Smooth muscle cell (in vitro differentiated cells): ENCODE data around the gene JADE2. TPM values are rescaled to one million over a fixed set of nuclear protein-coding genes. Genes with fewer than 3 reads are reported as not detected.

ENCODE experiments used
- DNase-seq: peaks from one replicate; lab custom pipeline; 2025; ENCODE audit not compliant: unreplicated experiment; lab: John Stamatoyannopoulos, UW
- H2AFZ ChIP-seq: fragments of 200-600 bp; sonication (generic); 2 replicates; pipeline ENCODE4 v1.6.0; 2016; ENCODE audit warnings: antibody characterized with exemption, low read depth, mild to moderate bottlenecking
- H3F3A ChIP-seq: fragments of 200-600 bp; sonication (generic); 2 replicates; pipeline ENCODE4 v1.6.0; 2017; ENCODE audit warnings: antibody characterized with exemption, low read depth
- H3K27ac ChIP-seq: fragments of 200-600 bp; sonication (generic); 2 replicates; pipeline ENCODE4 v1.5.1; 2016; ENCODE audit warnings: low read depth, mild to moderate bottlenecking
- H3K27me3 ChIP-seq: fragments of 200-600 bp; sonication (generic); 2 replicates; pipeline ENCODE4 v1.6.1; 2016; ENCODE audit warnings: low read depth, mild to moderate bottlenecking
- H3K36me3 ChIP-seq: fragments of 200-600 bp; sonication (generic); 2 replicates; pipeline ENCODE4 v1.5.1; 2016; ENCODE audit warnings: low read depth
- H3K4me1 ChIP-seq: fragments of 200-600 bp; sonication (generic); 2 replicates; pipeline ENCODE4 v1.5.1; 2016; ENCODE audit warnings: low read depth
- H3K4me2 ChIP-seq: fragments of 200-600 bp; sonication (generic); 2 replicates; pipeline ENCODE4 v1.6.0; 2016; ENCODE audit warnings: mild to moderate bottlenecking
- H3K4me3 ChIP-seq: fragments of 200-600 bp; sonication (generic); 2 replicates; pipeline ENCODE4 v1.5.1; 2016; ENCODE audit warnings: mild to moderate bottlenecking
- H3K79me2 ChIP-seq: fragments of 200-600 bp; sonication (generic); 2 replicates; pipeline ENCODE4 v1.6.0; 2016; ENCODE audit warnings: low read depth, mild to moderate bottlenecking
- H3K9ac ChIP-seq: fragments of 200-600 bp; sonication (generic); 2 replicates; pipeline ENCODE4 v1.6.0; 2016; ENCODE audit warnings: low read depth
- H3K9me3 ChIP-seq: fragments of 200-600 bp; sonication (generic); replicated peaks from 2 replicates; pipeline ENCODE4 v1.5.1; 2016; ENCODE audit warnings: low read depth
- H4K20me1 ChIP-seq: fragments of 200-600 bp; sonication (generic); 2 replicates; pipeline ENCODE4 v1.6.0; 2016; ENCODE audit warnings: low read depth
- WGBS: methylation state at CpG from one replicate; pipeline ENCODE4 v1.1.7; 2016; ENCODE audit warnings: low lambda C conversion rate; 5-methylcytosine and 5-hydroxymethylcytosine counted together
- polyA plus RNA-seq: library from polyadenylated mRNA; unstranded; fragments of >200 nt; fragmentation: Nextera tagmentation; extraction: Ambion mirVana; gene quantifications from 2 replicates; pipeline ENCODE4 v1.2.1, GENCODE V29; 2016
- total RNA-seq: library from RNA; depleted of rRNA; stranded (reverse); fragments of >200 nt; gene quantifications from 2 replicates; pipeline ENCODE4 v1.2.3, GENCODE V29; 2014
- TF ChIP-seq, protein P1 (sequence below): fragments of 200-600 bp; sonication (generic); IDR thresholded peaks from 2 replicates; pipeline ENCODE4 v1.5.1; 2017; ENCODE audit warnings: borderline replicate concordance, mild to moderate bottlenecking, antibody characterized with exemption; ENCODE audit not compliant: insufficient read depth, poor library complexity, severe bottlenecking

The JADE2 gene
- total and polyA plus RNA-seq, 2 experiments from 2014 or later: 4.3 to 18.0 TPM

DNA sequence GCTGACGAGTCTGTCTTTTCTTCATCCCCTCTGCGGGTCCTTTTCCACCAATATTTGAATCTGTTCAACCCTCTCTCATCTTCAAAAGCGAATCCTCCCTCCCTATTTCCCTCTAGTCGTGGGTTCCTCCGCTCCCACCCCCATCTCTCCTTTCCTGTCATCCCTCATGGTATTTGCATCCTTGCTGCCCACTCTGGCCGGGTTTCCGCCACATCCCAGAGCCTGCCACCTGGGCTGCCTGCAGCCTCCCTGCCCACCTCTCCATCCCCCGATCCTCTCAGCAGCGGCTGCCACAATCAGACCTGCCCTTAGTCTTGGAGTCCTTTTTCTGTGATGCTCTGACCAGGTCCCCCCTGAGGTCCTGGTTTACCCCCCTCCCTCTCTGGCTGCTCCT is 44.9 kb downstream of the JADE2 start:
- no peaks in the 10 kb centered on the region for H3K79me2 ChIP-seq
- no peak for DNase-seq
- 95% methylated on average over 9 of the region's 9 CpGs for WGBS
- H3K9me3 ChIP-seq: no peaks in the 10 kb centered on the region
- no peak overlapping the region for H3K4me3 ChIP-seq
- no peaks in the 10 kb centered on the region for H3K36me3 ChIP-seq
- no peak overlapping the region for H2AFZ ChIP-seq
- no peaks in the 10 kb centered on the region for H3F3A ChIP-seq
- no peak overlapping the region for H3K9ac ChIP-seq
- H3K4me1 ChIP-seq: peaks cover 4% of the 10 kb centered on the region
- TF ChIP-seq, protein P1, sequence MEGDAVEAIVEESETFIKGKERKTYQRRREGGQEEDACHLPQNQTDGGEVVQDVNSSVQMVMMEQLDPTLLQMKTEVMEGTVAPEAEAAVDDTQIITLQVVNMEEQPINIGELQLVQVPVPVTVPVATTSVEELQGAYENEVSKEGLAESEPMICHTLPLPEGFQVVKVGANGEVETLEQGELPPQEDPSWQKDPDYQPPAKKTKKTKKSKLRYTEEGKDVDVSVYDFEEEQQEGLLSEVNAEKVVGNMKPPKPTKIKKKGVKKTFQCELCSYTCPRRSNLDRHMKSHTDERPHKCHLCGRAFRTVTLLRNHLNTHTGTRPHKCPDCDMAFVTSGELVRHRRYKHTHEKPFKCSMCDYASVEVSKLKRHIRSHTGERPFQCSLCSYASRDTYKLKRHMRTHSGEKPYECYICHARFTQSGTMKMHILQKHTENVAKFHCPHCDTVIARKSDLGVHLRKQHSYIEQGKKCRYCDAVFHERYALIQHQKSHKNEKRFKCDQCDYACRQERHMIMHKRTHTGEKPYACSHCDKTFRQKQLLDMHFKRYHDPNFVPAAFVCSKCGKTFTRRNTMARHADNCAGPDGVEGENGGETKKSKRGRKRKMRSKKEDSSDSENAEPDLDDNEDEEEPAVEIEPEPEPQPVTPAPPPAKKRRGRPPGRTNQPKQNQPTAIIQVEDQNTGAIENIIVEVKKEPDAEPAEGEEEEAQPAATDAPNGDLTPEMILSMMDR: no peak
- H3K27me3 ChIP-seq: no peaks in the 10 kb centered on the region
- no peak overlapping the region for H3K27ac ChIP-seq
- H3K4me2 ChIP-seq: no peak overlapping the region
- no peaks in the 10 kb centered on the region for H4K20me1 ChIP-seq

DNA sequence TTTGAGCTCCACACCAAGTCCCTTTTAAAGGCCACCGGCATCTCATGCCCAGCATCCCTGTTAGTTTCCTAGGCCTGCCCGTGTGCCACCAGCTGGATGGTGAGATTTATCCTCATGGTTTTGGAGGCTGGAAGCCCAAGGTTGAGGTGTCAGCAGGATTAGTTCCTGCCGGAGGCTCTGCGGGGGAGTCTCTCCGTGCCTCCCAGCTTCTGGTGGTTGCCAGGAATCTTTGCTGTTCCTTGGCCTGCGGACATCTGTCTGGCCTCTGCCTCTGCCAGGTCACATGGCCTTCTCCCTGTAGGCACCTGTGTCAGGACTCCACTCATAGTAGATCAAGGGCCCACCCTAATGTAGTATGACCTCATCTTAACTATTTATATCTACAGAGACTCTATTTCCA is 45.4 kb downstream of the JADE2 start:
- no peak overlapping the region for H3K4me3 ChIP-seq
- peaks cover 4% of the 10 kb centered on the region for H3K4me1 ChIP-seq
- H3K4me2 ChIP-seq: no peak overlapping the region
- TF ChIP-seq, protein P1: no peak
- no peaks in the 10 kb centered on the region for H3K27me3 ChIP-seq
- no peak overlapping the region for H2AFZ ChIP-seq
- no peaks in the 10 kb centered on the region for H3K9me3 ChIP-seq
- H3K9ac ChIP-seq: no peak overlapping the region
- H3K79me2 ChIP-seq: no peaks in the 10 kb centered on the region
- WGBS: 90% methylated on average over 6 of the region's 6 CpGs
- DNase-seq: no peak
- H3K27ac ChIP-seq: no peak overlapping the region
- H3F3A ChIP-seq: no peaks in the 10 kb centered on the region
- no peaks in the 10 kb centered on the region for H4K20me1 ChIP-seq
- no peaks in the 10 kb centered on the region for H3K36me3 ChIP-seq

DNA sequence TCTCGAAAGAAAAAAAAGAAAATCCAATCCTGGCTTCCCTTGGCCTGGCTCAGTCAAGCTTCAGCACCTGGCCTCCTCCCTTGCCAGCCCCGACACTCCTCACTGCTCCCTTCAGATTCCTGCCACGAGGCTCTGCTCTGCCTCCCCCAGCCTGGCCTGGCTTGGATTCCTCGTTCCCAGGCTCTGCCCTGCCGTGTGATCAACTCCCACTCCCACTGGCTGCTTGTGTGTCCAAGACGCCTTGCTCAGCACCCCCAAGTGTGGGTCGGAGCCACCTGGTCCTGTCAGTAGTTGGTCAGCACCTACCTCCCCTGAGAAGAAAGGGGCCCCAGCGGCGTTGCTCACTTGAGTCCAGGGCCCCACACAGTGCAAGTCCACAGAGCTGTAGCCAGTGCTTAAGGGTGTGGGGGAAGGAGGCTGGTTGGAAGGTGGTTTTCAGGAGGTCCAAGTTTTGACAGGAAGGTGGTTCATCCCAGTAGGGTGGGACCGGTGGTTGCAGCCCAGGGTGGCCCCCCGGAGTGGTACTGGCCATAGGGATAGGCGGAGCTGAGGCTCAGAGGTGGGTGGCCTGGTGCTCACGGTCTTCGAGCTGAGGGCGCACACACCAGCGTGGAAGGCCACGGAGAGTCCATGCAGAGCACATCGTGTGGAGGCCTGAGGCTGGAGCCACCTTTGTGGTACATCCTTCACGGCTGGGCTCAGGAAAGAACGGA is 46.4 kb downstream of the JADE2 start:
- no peak for DNase-seq
- 96% methylated on average over 20 of the region's 20 CpGs for WGBS
- Histone ChIP-seq H3K9ac (no peak overlapping the region), H2AFZ (no peak overlapping the region), H3K4me1 (peaks cover 4% of the 10 kb centered on the region), H3K27me3 (no peaks in the 10 kb centered on the region), H3K27ac (no peak overlapping the region), H3K4me2 (no peak overlapping the region), H3K79me2 (no peaks in the 10 kb centered on the region), H3K4me3 (no peak overlapping the region), H3K9me3 (no peaks in the 10 kb centered on the region), H3K36me3 (no peaks in the 10 kb centered on the region), H4K20me1 (no peaks in the 10 kb centered on the region), H3F3A (no peaks in the 10 kb centered on the region)
- TF ChIP-seq, protein P1: no peak

DNA sequence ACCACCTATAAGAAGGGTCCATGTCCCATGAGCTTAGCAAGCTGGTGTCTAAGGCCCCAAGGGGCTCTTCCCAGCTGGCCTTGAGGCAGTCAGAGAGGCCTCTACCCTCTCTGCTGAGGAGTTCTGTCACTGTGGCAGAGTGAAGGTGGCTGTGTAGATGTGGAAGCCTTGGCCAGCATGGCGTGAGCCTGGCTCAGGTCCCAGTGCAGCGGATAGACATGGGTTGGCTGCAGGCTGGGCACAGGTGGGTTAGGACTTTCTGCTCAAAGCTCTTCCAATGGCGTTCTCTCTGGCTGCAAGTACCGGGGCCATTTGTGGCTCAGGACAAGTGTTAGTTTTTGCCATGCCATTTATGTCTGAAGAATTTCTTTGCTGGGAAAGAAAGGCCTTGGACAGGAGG is 47.3 kb downstream of the JADE2 start:
- H3K4me3 ChIP-seq: no peak overlapping the region
- no peak for DNase-seq
- no peak overlapping the region for H3K27ac ChIP-seq
- no peaks in the 10 kb centered on the region for H3F3A ChIP-seq
- H3K79me2 ChIP-seq: no peaks in the 10 kb centered on the region
- no peak overlapping the region for H2AFZ ChIP-seq
- H3K4me1 ChIP-seq: peaks cover 4% of the 10 kb centered on the region
- H3K4me2 ChIP-seq: no peak overlapping the region
- H3K27me3 ChIP-seq: no peaks in the 10 kb centered on the region
- no peaks in the 10 kb centered on the region for H3K36me3 ChIP-seq
- H3K9me3 ChIP-seq: no peaks in the 10 kb centered on the region
- H3K9ac ChIP-seq: no peak overlapping the region
- no peaks in the 10 kb centered on the region for H4K20me1 ChIP-seq
- 95% methylated on average over 4 of the region's 4 CpGs for WGBS
- TF ChIP-seq, protein P1: no peak
